Measurements from ENCODE around the gene BLOC1S1. TPM values are rescaled to one million over a fixed set of nuclear protein-coding genes. Genes with fewer than 3 reads are reported as not detected.

BLOC1S1 gene
- total and polyA plus RNA-seq, 10 of the 15 experiments (the other 5 are each of a cell fraction or from before 2014, with no cell fraction given) = 126 to 285 (median 166) TPM

GRCh38 chr12:55675666-55676065 is 40.2 kb upstream of the BLOC1S1 start:
- intact Hi-C loops (cut with micrococcal nuclease; ENCODE audit: unreplicated experiment) = no loop called here
- Histone ChIP-seq H3K9me3 (replicated peaks; ENCODE audit: control insufficient read depth, insufficient read depth, low read length) (no peaks in the 10 kb centered on the region), H3K27me3 (replicated peaks in 1 of 2; ENCODE audit: control insufficient read depth in 2 of 2, insufficient read depth in 2 of 2, low read length in 1 of 2) (no peaks in the 10 kb centered on the region), H4K20me1 (ENCODE audit: control insufficient read depth, insufficient read depth) (no peaks in the 10 kb centered on the region), H2AFZ (ENCODE audit: control insufficient read depth, low read depth, low read length) (no peak overlapping the region), H3K79me2 (ENCODE audit: control insufficient read depth, insufficient read depth, low read length) (no peaks in the 10 kb centered on the region), H3K4me2 (ENCODE audit: control insufficient read depth, insufficient read depth) (no peak overlapping the region), H3K4me3 (no peak overlapping the region), H3K27ac (ENCODE audit: control insufficient read depth, insufficient read depth) (no peak overlapping the region), H3K36me3 (ENCODE audit: control insufficient read depth in 2 of 2, insufficient read depth in 2 of 2, low read length in 1 of 2) (no peaks in the 10 kb centered on the region), H3K9ac (ENCODE audit: control insufficient read depth, insufficient read depth, low read length) (no peak overlapping the region), H3K4me1 (ENCODE audit: control insufficient read depth, insufficient read depth, low read length) (peaks cover 10% of the 10 kb centered on the region)
- no peak for ATAC-seq
- POLR2A ChIA-PET = interaction anchor here (1.4 kb wide), 1 partner anchor 54 kb away, joined by 3 read pairs; no protein-coding TSS in a partner anchor
- WGBS (ENCODE audit: insufficient coverage, insufficient replicate concordance, low lambda C conversion rate, missing lambda C conversion rate) = 91% methylated on average over 8 of the region's 8 CpGs
- no peak for FAIRE-seq
- SMC1A ChIA-PET (ENCODE audit: uncharacterized antibody, unreplicated experiment) = interaction anchor here (1.6 to 2.8 kb wide), 2 partner anchors 13 to 62 kb away, joined by 3 to 12 read pairs; no protein-coding TSS in a partner anchor
- RAD21 ChIA-PET (ENCODE audit: unreplicated experiment) = no interaction called here
- CTCF ChIA-PET = interaction anchor here (1.4 to 2.6 kb wide), 3 partner anchors 19 to 31 kb away, joined by 3 to 16 read pairs (median 7); no protein-coding TSS in a partner anchor
- TF ChIP-seq EP300 (IDR thresholded peaks at IDR 0.05; ENCODE audit: borderline replicate concordance in 1 of 2, control insufficient read depth in 1 of 2, low read depth in 2 of 2, low read length in 2 of 2) (no peak), STAT1 (conservative IDR thresholded peaks at IDR 0.05) (no peak), RB1 (IDR thresholded peaks at IDR 0.05; ENCODE audit: borderline replicate concordance) (no peak), MYB (IDR thresholded peaks at IDR 0.05; ENCODE audit: borderline replicate concordance, low read depth, low read length) (no peak), ZNF592 (IDR thresholded peaks at IDR 0.05) (no peak), MEF2B (IDR thresholded peaks at IDR 0.05; ENCODE audit: partially characterized antibody, poor library complexity, severe bottlenecking) (no peak), NFIC (IDR thresholded peaks at IDR 0.05; ENCODE audit: low read depth, low read length) (no peak), ZSCAN29 (IDR thresholded peaks at IDR 0.05) (no peak), IRF3 (IDR thresholded peaks at IDR 0.05) (no peak), ZZZ3 (IDR thresholded peaks at IDR 0.05; ENCODE audit: control insufficient read depth, insufficient read length, low read depth) (no peak), IRF5 (IDR thresholded peaks at IDR 0.05; ENCODE audit: borderline replicate concordance) (no peak), NFYA (IDR thresholded peaks at IDR 0.05; ENCODE audit: borderline replicate concordance, low read depth, low read length) (no peak), MAX (IDR thresholded peaks at IDR 0.05; ENCODE audit: low read depth, low read length) (no peak), ASH2L (IDR thresholded peaks at IDR 0.05; ENCODE audit: borderline replicate concordance, low read depth) (no peak), RFX5 (IDR thresholded peaks at IDR 0.05; ENCODE audit: low read depth, low read length) (no peak), CBX5 (IDR thresholded peaks at IDR 0.05; ENCODE audit: low read depth) (no peak), ZNF384 (IDR thresholded peaks at IDR 0.05; ENCODE audit: borderline replicate concordance, low read depth, low read length) (no peak), CHD4 (IDR thresholded peaks at IDR 0.05) (no peak), TCF3 (IDR thresholded peaks at IDR 0.05; ENCODE audit: borderline replicate concordance, insufficient read depth, low read depth, low read length) (no peak)
- in situ Hi-C loops (cut with MboI) = no loop called here
- no TSS peak for BruUV-seq (replicated peaks)
- DNase-seq (ENCODE audit: low read depth, low spot score) = no peak

All from GM12878 (cell line).